ENCODE data around the gene PLAC9.
A peak's percentile ranks its signal among the peaks of the same experiment; 100 is the strongest.

PLAC9 gene

GRCh38 chr10:80187060-80187459 lies 54.5 kb downstream of the PLAC9 start:
- Histone ChIP-seq H3K36me3 (ENCODE audit: low read depth) (peaks cover 8% of the 10 kb centered on the region), H3K4me1 (ENCODE audit: insufficient read depth, poor library complexity, severe bottlenecking) (peaks cover 4% of the 10 kb centered on the region), H3K4me3 (ENCODE audit: severe bottlenecking) (no peak overlapping the region), H3K27me3 (ENCODE audit: insufficient read depth, poor library complexity, severe bottlenecking) (no peaks in the 10 kb centered on the region), H3K9me3 (ENCODE audit: severe bottlenecking) (no peaks in the 10 kb centered on the region), H3K27ac (ENCODE audit: poor library complexity, severe bottlenecking) (no peak overlapping the region)
- no peak for DNase-seq (ENCODE audit: low spot score)
- no peak for TF ChIP-seq CTCF (IDR thresholded peaks at IDR 0.05; ENCODE audit: poor library complexity, severe bottlenecking)
- ATAC-seq (ENCODE audit: low read depth), result no peak

GRCh38 chr10:80187465-80188409 lies 55.2 kb downstream of the PLAC9 start:
- DNase-seq (ENCODE audit: low spot score), result no peak
- TF ChIP-seq CTCF (IDR thresholded peaks at IDR 0.05; ENCODE audit: poor library complexity, severe bottlenecking), result no peak
- H3K9me3 ChIP-seq (ENCODE audit: severe bottlenecking), result no peaks in the 10 kb centered on the region
- no peak overlapping the region for H3K27ac ChIP-seq (ENCODE audit: poor library complexity, severe bottlenecking)
- ATAC-seq (ENCODE audit: low read depth), result no peak
- H3K27me3 ChIP-seq (ENCODE audit: insufficient read depth, poor library complexity, severe bottlenecking), result no peaks in the 10 kb centered on the region
- H3K4me1 ChIP-seq (ENCODE audit: insufficient read depth, poor library complexity, severe bottlenecking), result peaks cover 4% of the 10 kb centered on the region
- H3K36me3 ChIP-seq (ENCODE audit: low read depth), result peaks cover 10% of the 10 kb centered on the region
- H3K4me3 ChIP-seq (ENCODE audit: severe bottlenecking), result no peak overlapping the region

- Histone ChIP-seq H3K4me1 (ENCODE audit: insufficient read depth, poor library complexity, severe bottlenecking) (peaks cover 4% of the 10 kb centered on the region), H3K36me3 (ENCODE audit: low read depth) (peaks cover 18% of the 10 kb centered on the region), H3K9me3 (ENCODE audit: severe bottlenecking) (no peaks in the 10 kb centered on the region), H3K27me3 (ENCODE audit: insufficient read depth, poor library complexity, severe bottlenecking) (no peaks in the 10 kb centered on the region), H3K4me3 (ENCODE audit: severe bottlenecking) (no peak overlapping the region), H3K27ac (ENCODE audit: poor library complexity, severe bottlenecking) (no peak overlapping the region)
- TF ChIP-seq CTCF (IDR thresholded peaks at IDR 0.05; ENCODE audit: poor library complexity, severe bottlenecking), result no peak
- no peak for DNase-seq (ENCODE audit: low spot score)
- ATAC-seq (ENCODE audit: low read depth), result no peak
Measured at GRCh38 chr10:80188713-80189112, 56.2 kb downstream of the PLAC9 start.

- ATAC-seq (ENCODE audit: low read depth), result peak; percentile 30; the same call in 1 of the 3 replicates
- peaks cover 27% of the 10 kb centered on the region for H3K36me3 ChIP-seq (ENCODE audit: low read depth)
- H3K4me1 ChIP-seq (ENCODE audit: insufficient read depth, poor library complexity, severe bottlenecking), result peaks cover 12% of the 10 kb centered on the region
- no peak for DNase-seq (ENCODE audit: low spot score)
- TF ChIP-seq CTCF (IDR thresholded peaks at IDR 0.05; ENCODE audit: poor library complexity, severe bottlenecking), result no peak
- H3K27ac ChIP-seq (ENCODE audit: poor library complexity, severe bottlenecking), result peak overlapping the region; percentile 17
- H3K4me3 ChIP-seq (ENCODE audit: severe bottlenecking), result no peak overlapping the region
- no peaks in the 10 kb centered on the region for H3K9me3 ChIP-seq (ENCODE audit: severe bottlenecking)
- no peaks in the 10 kb centered on the region for H3K27me3 ChIP-seq (ENCODE audit: insufficient read depth, poor library complexity, severe bottlenecking)
Measured at GRCh38 chr10:80191589-80192270, 59.2 kb downstream of the PLAC9 start.

Measured in RWPE2 (cell line).